Measurements from ENCODE around the gene AP3D1. TPM values are rescaled to one million over a fixed set of nuclear protein-coding genes. Genes with fewer than 3 reads are reported as not detected.
A peak's percentile ranks its signal among the peaks of the same experiment; 100 is the strongest.

AP3D1 gene
- total RNA-seq, 1 donor: 121 TPM

GRCh38 chr19:2181633-2181997, 30.2 kb upstream of the AP3D1 start:
- Histone ChIP-seq H4K20me1 (ENCODE audit: insufficient read depth, low read length) (peaks cover 63% of the 10 kb centered on the region), H3K79me2 (ENCODE audit: insufficient read depth, low read length) (peaks cover 90% of the 10 kb centered on the region), H3K4me3 (ENCODE audit: insufficient read depth, low read length) (no peak overlapping the region), H3K4me2 (ENCODE audit: insufficient read depth, low read length) (no peak overlapping the region), H3K27me3 (ENCODE audit: insufficient read depth, low read length) (no peaks in the 10 kb centered on the region), H3K27ac (ENCODE audit: low read depth, low read length) (no peak overlapping the region), H3K9me3 (ENCODE audit: low read depth, low read length) (no peaks in the 10 kb centered on the region), H2AFZ (ENCODE audit: low read length) (no peak overlapping the region), H3K36me3 (ENCODE audit: insufficient read depth, low read length) (peaks cover 15% of the 10 kb centered on the region), H3K4me1 (ENCODE audit: insufficient read depth, low read length) (peaks cover 33% of the 10 kb centered on the region)
- TF ChIP-seq, protein P1, sequence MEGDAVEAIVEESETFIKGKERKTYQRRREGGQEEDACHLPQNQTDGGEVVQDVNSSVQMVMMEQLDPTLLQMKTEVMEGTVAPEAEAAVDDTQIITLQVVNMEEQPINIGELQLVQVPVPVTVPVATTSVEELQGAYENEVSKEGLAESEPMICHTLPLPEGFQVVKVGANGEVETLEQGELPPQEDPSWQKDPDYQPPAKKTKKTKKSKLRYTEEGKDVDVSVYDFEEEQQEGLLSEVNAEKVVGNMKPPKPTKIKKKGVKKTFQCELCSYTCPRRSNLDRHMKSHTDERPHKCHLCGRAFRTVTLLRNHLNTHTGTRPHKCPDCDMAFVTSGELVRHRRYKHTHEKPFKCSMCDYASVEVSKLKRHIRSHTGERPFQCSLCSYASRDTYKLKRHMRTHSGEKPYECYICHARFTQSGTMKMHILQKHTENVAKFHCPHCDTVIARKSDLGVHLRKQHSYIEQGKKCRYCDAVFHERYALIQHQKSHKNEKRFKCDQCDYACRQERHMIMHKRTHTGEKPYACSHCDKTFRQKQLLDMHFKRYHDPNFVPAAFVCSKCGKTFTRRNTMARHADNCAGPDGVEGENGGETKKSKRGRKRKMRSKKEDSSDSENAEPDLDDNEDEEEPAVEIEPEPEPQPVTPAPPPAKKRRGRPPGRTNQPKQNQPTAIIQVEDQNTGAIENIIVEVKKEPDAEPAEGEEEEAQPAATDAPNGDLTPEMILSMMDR (IDR thresholded peaks at IDR 0.05; ENCODE audit: extremely low read depth, low read depth, low read length): no peak
- DNase-seq (ENCODE audit: insufficient read length, low spot score, missing footprints): no peak

- TF ChIP-seq, protein P1 (IDR thresholded peaks at IDR 0.05; ENCODE audit: extremely low read depth, low read depth, low read length): no peak
- H3K4me1 ChIP-seq (ENCODE audit: insufficient read depth, low read length): peaks cover 27% of the 10 kb centered on the region
- no peaks in the 10 kb centered on the region for H3K27me3 ChIP-seq (ENCODE audit: insufficient read depth, low read length)
- no peaks in the 10 kb centered on the region for H3K9me3 ChIP-seq (ENCODE audit: low read depth, low read length)
- peak; percentile 52 for DNase-seq (ENCODE audit: insufficient read length, low spot score, missing footprints)
- H3K4me2 ChIP-seq (ENCODE audit: insufficient read depth, low read length): no peak overlapping the region
- H3K4me3 ChIP-seq (ENCODE audit: insufficient read depth, low read length): no peak overlapping the region
- no peak overlapping the region for H2AFZ ChIP-seq (ENCODE audit: low read length)
- peaks cover 19% of the 10 kb centered on the region for H3K36me3 ChIP-seq (ENCODE audit: insufficient read depth, low read length)
- H3K79me2 ChIP-seq (ENCODE audit: insufficient read depth, low read length): peaks cover 96% of the 10 kb centered on the region
- H4K20me1 ChIP-seq (ENCODE audit: insufficient read depth, low read length): peaks cover 64% of the 10 kb centered on the region
- no peak overlapping the region for H3K27ac ChIP-seq (ENCODE audit: low read depth, low read length)
Observed at GRCh38 chr19:2180881-2181632, 29.7 kb upstream of the AP3D1 start.

DNA sequence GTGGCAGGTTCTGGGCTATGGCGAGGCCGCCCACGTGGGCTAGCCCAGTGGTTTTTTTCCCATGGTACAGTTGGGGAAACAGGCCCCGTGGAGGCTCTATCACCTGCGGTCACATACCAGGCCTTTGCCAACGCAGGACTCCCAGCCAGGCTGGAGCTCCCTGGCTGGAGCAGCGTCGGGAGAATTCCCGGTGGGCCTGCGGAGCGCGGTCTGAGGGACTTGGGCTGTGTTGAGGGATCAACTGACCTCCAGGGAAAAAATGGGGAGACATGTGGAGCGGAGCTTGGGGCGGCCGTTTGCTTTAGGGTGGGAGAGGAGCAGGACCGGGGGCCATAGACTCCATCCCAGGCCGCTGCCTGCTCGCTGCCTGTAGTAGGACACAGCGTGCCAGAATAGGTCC, 28.7 kb upstream of the AP3D1 start:
- Histone ChIP-seq H3K9me3 (ENCODE audit: low read depth, low read length) (no peaks in the 10 kb centered on the region), H3K27me3 (ENCODE audit: insufficient read depth, low read length) (no peaks in the 10 kb centered on the region), H2AFZ (ENCODE audit: low read length) (no peak overlapping the region), H3K4me2 (ENCODE audit: insufficient read depth, low read length) (no peak overlapping the region), H3K4me1 (ENCODE audit: insufficient read depth, low read length) (peaks cover 18% of the 10 kb centered on the region), H3K36me3 (ENCODE audit: insufficient read depth, low read length) (peaks cover 21% of the 10 kb centered on the region), H3K79me2 (ENCODE audit: insufficient read depth, low read length) (peaks cover 99% of the 10 kb centered on the region), H3K27ac (ENCODE audit: low read depth, low read length) (no peak overlapping the region), H4K20me1 (ENCODE audit: insufficient read depth, low read length) (peaks cover 65% of the 10 kb centered on the region), H3K4me3 (ENCODE audit: insufficient read depth, low read length) (no peak overlapping the region)
- TF ChIP-seq, protein P1 (IDR thresholded peaks at IDR 0.05; ENCODE audit: extremely low read depth, low read depth, low read length): no peak
- peak; percentile 56 for DNase-seq (ENCODE audit: insufficient read length, low spot score, missing footprints)

- peaks cover 16% of the 10 kb centered on the region for H3K36me3 ChIP-seq (ENCODE audit: insufficient read depth, low read length)
- no peak overlapping the region for H3K27ac ChIP-seq (ENCODE audit: low read depth, low read length)
- H3K4me3 ChIP-seq (ENCODE audit: insufficient read depth, low read length): no peak overlapping the region
- no peak overlapping the region for H3K4me2 ChIP-seq (ENCODE audit: insufficient read depth, low read length)
- DNase-seq (ENCODE audit: insufficient read length, low spot score, missing footprints): peak; percentile 37
- no peaks in the 10 kb centered on the region for H3K9me3 ChIP-seq (ENCODE audit: low read depth, low read length)
- H3K27me3 ChIP-seq (ENCODE audit: insufficient read depth, low read length): no peaks in the 10 kb centered on the region
- peaks cover 58% of the 10 kb centered on the region for H4K20me1 ChIP-seq (ENCODE audit: insufficient read depth, low read length)
- peaks cover 10% of the 10 kb centered on the region for H3K4me1 ChIP-seq (ENCODE audit: insufficient read depth, low read length)
- H3K79me2 ChIP-seq (ENCODE audit: insufficient read depth, low read length): peaks cover 97% of the 10 kb centered on the region
- TF ChIP-seq, protein P1 (IDR thresholded peaks at IDR 0.05; ENCODE audit: extremely low read depth, low read depth, low read length): no peak
- no peak overlapping the region for H2AFZ ChIP-seq (ENCODE audit: low read length)
Observed at GRCh38 chr19:2179095-2179494, 27.7 kb upstream of the AP3D1 start.
